PFSK-1 (cell line): Measurements from ENCODE around the gene UTS2R.

Experiments
- FOXP2 ChIP-seq: optimal IDR thresholded peaks from 2 replicates; pipeline ENCODE3; 2011; ENCODE audit warnings: borderline replicate concordance, control low read depth, inconsistent platforms; ENCODE audit not compliant: insufficient read depth; ENCODE audit errors: extremely low read length, extremely low read depth
- POLR2AphosphoS5 ChIP-seq: IDR thresholded peaks from 2 replicates; pipeline ENCODE4 v1.6.1; 2012; ENCODE audit warnings: low read depth, mild to moderate bottlenecking, control low read depth, low read length, moderate library complexity
- REST ChIP-seq, 2 experiments: IDR thresholded peaks; 2 replicates each; pipeline versions ENCODE4 v1.6.1 to v1.8.0; 2011 to 2012; ENCODE audit warnings: low read depth in 2 of 2, low read length in 2 of 2, control low read depth in 1 of 2, inconsistent platforms in 1 of 2, mild to moderate bottlenecking in 1 of 2, moderate library complexity in 1 of 2; ENCODE audit not compliant: insufficient read depth in 1 of 2
- SIN3A ChIP-seq: IDR thresholded peaks from 2 replicates; pipeline ENCODE4 v1.6.1; 2012; ENCODE audit warnings: mild to moderate bottlenecking, low read length, moderate library complexity, borderline replicate concordance; ENCODE audit not compliant: insufficient read depth
- TAF1 ChIP-seq: IDR thresholded peaks from 2 replicates; pipeline ENCODE4 v1.6.1; 2012; ENCODE audit warnings: low read length, control low read depth, borderline replicate concordance; ENCODE audit not compliant: insufficient read depth

The UTS2R gene

GRCh38 chr17:82350182-82351030, 21.2 kb upstream of the UTS2R start:
- TF ChIP-seq SIN3A (no peak), POLR2AphosphoS5 (no peak), FOXP2 (no peak), REST (IDR thresholded peaks at IDR 0.05; ENCODE audit: insufficient read depth in 1 of 2, low read depth in 2 of 2, low read length in 2 of 2) (no peak), TAF1 (no peak)

- no peak for TF ChIP-seq POLR2AphosphoS5
- no peak for TF ChIP-seq REST (IDR thresholded peaks at IDR 0.05; ENCODE audit: insufficient read depth in 1 of 2, low read depth in 2 of 2, low read length in 2 of 2)
- peak; percentile 22 for TF ChIP-seq FOXP2
- no peak for TF ChIP-seq TAF1
- TF ChIP-seq SIN3A = no peak
These were observed 20.3 kb upstream of the UTS2R start for GRCh38 chr17:82351254-82351712.

- TF ChIP-seq POLR2AphosphoS5 = no peak
- peak; percentile 84 to 87 for TF ChIP-seq REST (IDR thresholded peaks at IDR 0.05; ENCODE audit: insufficient read depth in 1 of 2, low read depth in 2 of 2, low read length in 2 of 2)
These were observed 19.7 kb upstream of the UTS2R start for GRCh38 chr17:82351713-82352488.

- TF ChIP-seq SIN3A = no peak
- TF ChIP-seq POLR2AphosphoS5 = no peak
- no peak for TF ChIP-seq FOXP2
- TF ChIP-seq REST (IDR thresholded peaks at IDR 0.05; ENCODE audit: insufficient read depth in 1 of 2, low read depth in 2 of 2, low read length in 2 of 2) = no peak
- no peak for TF ChIP-seq TAF1
These were observed 18.1 kb upstream of the UTS2R start for GRCh38 chr17:82353484-82353883.
